Right lobe of liver (tissue), 6 donors: Measurements from ENCODE around the gene SCARF1. TPM values are rescaled to one million over a fixed set of nuclear protein-coding genes. Genes with fewer than 3 reads are reported as not detected.
"Not testable (repeated sequence)": the region's sequence is repeated elsewhere in the genome, so short reads cannot be mapped to it uniquely, and the experiment has no call there.

ENCODE experiments used
- ATAC-seq, 4 donors: fragments of 200-7000 bp; cut with Tn5 transposase; one replicate each; pipeline ENCODE4 v1.9.1; 2020; ENCODE audit warnings: mild to moderate bottlenecking in 4 of 4, moderate library complexity in 4 of 4
- DNase-seq, 3 donors: peaks; one replicate each; pipeline ENCODE4 v3.0.0-alpha.2; 2020
- H3K27ac ChIP-seq, 3 donors: fragments of 200-600 bp; one replicate each; pipeline ENCODE4 v1.8.0; 2022
- H3K27me3 ChIP-seq, 2 donors: fragments of 200-600 bp; one replicate each; pipeline ENCODE4 v1.8.0; 2022
- H3K36me3 ChIP-seq, 4 donors: fragments of 200-600 bp; sonication (generic) in 1 of 4; one replicate each; pipeline versions ENCODE4 v1.5.1 to v1.8.0; 2017 to 2022; ENCODE audit warnings: control low read depth in 1 of 4
- H3K4me1 ChIP-seq, 4 donors: fragments of 200-600 bp; sonication (generic) in 1 of 4; one replicate each; pipeline versions ENCODE4 v1.5.1 to v1.8.0; 2017 to 2022; ENCODE audit warnings: control low read depth in 1 of 4
- H3K4me3 ChIP-seq, 3 donors: fragments of 200-600 bp; one replicate each; pipeline ENCODE4 v1.8.0; 2022
- H3K9me3 ChIP-seq, 4 donors: fragments of 200-600 bp; sonication (generic) in 1 of 4; one replicate each; pipeline versions ENCODE4 v1.5.1 to v1.8.0; 2017 to 2022; ENCODE audit warnings: control low read depth in 1 of 4
- CTCF ChIP-seq, 4 donors: fragments of 200-600 bp in 3 of 4; fragments of 450-650 bp in 1 of 4; IDR thresholded peaks; one replicate each; pipeline versions ENCODE4 v1.5.1 to v1.8.0; 2016 to 2022; ENCODE audit warnings: antibody characterized with exemption in 4 of 4, mild to moderate bottlenecking in 2 of 4
- POLR2A ChIP-seq: fragments of 450-650 bp; IDR thresholded peaks from one replicate; pipeline ENCODE4 v1.6.1; 2017; ENCODE audit warnings: antibody characterized with exemption, mild to moderate bottlenecking
- WGBS: methylation state at CpG from one replicate; pipeline ENCODE4 v1.1.6; 2018; ENCODE audit warnings: low coverage, low lambda C conversion rate; ENCODE audit not compliant: insufficient coverage; ENCODE audit errors: missing lambda C conversion rate; 5-methylcytosine and 5-hydroxymethylcytosine counted together
- intact Hi-C, 2 donors: fragments of 100-400 bp; cut with DNase I; formaldehyde crosslinking; loops; one replicate each; pipeline versions ENCODE4 v1.11.2 to v1.14.1; 2022
- long read RNA-seq: library from polyadenylated mRNA; unstranded; transcript quantifications from one replicate; pipeline ENCODE4 v2.0.0, GENCODE V29; 2019
- total RNA-seq, 6 experiments: library from RNA; depleted of rRNA in 2 of 6; stranded (reverse); fragments of >200 nt in 2 of 6; fragmentation: NEBNext Ultra II Directional in 3 of 6; extraction: Animal tissue kit (Norgen Biotek cat#: 25700) in 3 of 6; gene quantifications; one replicate each; pipeline versions ENCODE4 v1.1.0 to v1.2.4, GENCODE V29; 2016 to 2023
- donor health status: DM: no; HTN: yes; CAD: no.
- donor health status: DM: no; HTN: no; CAD: no.
- donor health status: DM: no; HTN: no; CAD: no.
- donor health status: DM: no; HTN: yes; CAD: no.
- donor health status: DM: no; HTN: yes; CAD: no.

SCARF1 gene
- 10 to 100 TPM in 2 of 6 experiments, 1 to 10 TPM in 4; 6.9 to 16.9 (median 8.4) TPM for total RNA-seq
- long read RNA-seq: 0 reads

GRCh38 chr17:1645207-1646171 is at the start of gene SCARF1:
Gene SCARF1 (minus strand): TSS chr17:1645732. CDS start chr17:1645697, 35 bp downstream.
- Histone ChIP-seq H3K36me3 (peaks cover 0 to 3% (median 2%) of the 10 kb centered on the region in 4 donors), H3K27me3 (no peaks in the 10 kb centered on the region), H3K9me3 (no peaks in the 10 kb centered on the region), H3K4me1 (peaks cover 0 to 23% (median 10%) of the 10 kb centered on the region in 4 donors), H3K27ac (peak within 1 kb of the TSS; percentile 34 to 78 (median 55)), H3K4me3 (peak within 1 kb of the TSS; percentile 28 to 41 (median 31))
- intact Hi-C loops: no loop called here
- TF ChIP-seq POLR2A (peak; percentile 43), CTCF (IDR thresholded peaks at IDR 0.05) (no peak)
- ATAC-seq (peak in 1 of 4 donors; percentile 3), DNase-seq (peak; percentile 74 to 81 (median 75))
- 55% methylated on average over 15 of the region's 25 CpGs for WGBS

GRCh38 chr17:1693339-1693738 is 47.8 kb upstream of the SCARF1 start:
- DNase-seq (no peak), ATAC-seq (no peak)
- 75% methylated on average over 7 of the region's 7 CpGs for WGBS
- no peaks in the 10 kb centered on the region for H3K27me3 ChIP-seq
- no peak overlapping the region for H3K4me3 ChIP-seq
- H3K27ac ChIP-seq: no peak overlapping the region
- no peaks in the 10 kb centered on the region for H3K9me3 ChIP-seq
- intact Hi-C loops: no loop called here
- TF ChIP-seq POLR2A (no peak), CTCF (IDR thresholded peaks at IDR 0.05) (no peak)
- H3K4me1 ChIP-seq: no peaks in the 10 kb centered on the region
- no peaks in the 10 kb centered on the region for H3K36me3 ChIP-seq

- ATAC-seq (no peak), DNase-seq (no peak)
- Histone ChIP-seq H3K4me1 (no peaks in the 10 kb centered on the region), H3K4me3 (no peak overlapping the region), H3K27me3 (no peaks in the 10 kb centered on the region), H3K9me3 (no peaks in the 10 kb centered on the region), H3K27ac (no peak overlapping the region), H3K36me3 (no peaks in the 10 kb centered on the region)
- TF ChIP-seq CTCF (IDR thresholded peaks at IDR 0.05) (no peak), POLR2A (no peak)
- intact Hi-C loops: no loop called here
- WGBS: 84% methylated on average over 3 of the region's 8 CpGs
Measured at GRCh38 chr17:1690544-1691221, 45.2 kb upstream of the SCARF1 start.

- ATAC-seq, DNase-seq, H3K4me3 ChIP-seq, H3K27me3 ChIP-seq, H3K4me1 ChIP-seq, H3K9me3 ChIP-seq, H3K36me3 ChIP-seq, intact Hi-C loops, H3K27ac ChIP-seq: not testable (repeated sequence)
- WGBS: 36% methylated on average over 3 of the region's 6 CpGs
Measured at GRCh38 chr17:1688405-1688804, 42.9 kb upstream of the SCARF1 start.
